HAP-1 (cell line): ENCODE results near the gene SEPTIN12.

ENCODE experiments used
- DNase-seq, 2 experiments: peaks; one replicate each; pipeline ENCODE4 v3.0.0-alpha.2; 2016 to 2020; ENCODE audit warnings: low spot score in 2 of 2
- H3K27me3 ChIP-seq: fragments of 250-450 bp; sonication (Bioruptor Pico); 2 replicates; pipeline ENCODE4 v1.5.1; 2020; ENCODE audit warnings: low read depth, mild to moderate bottlenecking, moderate library complexity
- H3K36me3 ChIP-seq: fragments of 250-450 bp; sonication (Bioruptor Pico); replicated peaks from 2 replicates; pipeline ENCODE4 v1.5.1; 2020; ENCODE audit warnings: mild to moderate bottlenecking
- H3K4me1 ChIP-seq: fragments of 250-450 bp; sonication (Bioruptor Pico); 2 replicates; pipeline ENCODE4 v1.5.1; 2020; ENCODE audit warnings: mild to moderate bottlenecking
- H3K4me3 ChIP-seq: fragments of 250-450 bp; sonication (Bioruptor Pico); 2 replicates; pipeline ENCODE4 v1.5.1; 2020; ENCODE audit warnings: mild to moderate bottlenecking, moderate library complexity
- H3K9me3 ChIP-seq: fragments of 250-450 bp; sonication (Bioruptor Pico); 2 replicates; pipeline ENCODE4 v1.5.1; 2020; ENCODE audit warnings: mild to moderate bottlenecking, moderate library complexity
- in situ Hi-C: fragments of 300-500 bp; cut with MboI; formaldehyde crosslinking; loops from 3 replicates; pipeline ENCODE4 v1.14.3; 2020; ENCODE audit warnings: low sequenced_read_pairs, inconsistent platforms, mixed read lengths

Gene SEPTIN12

GRCh38 chr16:4787627-4788482 lies at the start of gene SEPTIN12:
SEPTIN12 (minus strand) TSS chr16:4788345; CDS start chr16:4787645, 700 bp downstream.
- Histone ChIP-seq H3K27me3 (no peaks in the 10 kb centered on the region), H3K9me3 (no peaks in the 10 kb centered on the region), H3K36me3 (no peaks in the 10 kb centered on the region), H3K4me3 (no peak within 1 kb of the TSS), H3K4me1 (no peaks in the 10 kb centered on the region)
- in situ Hi-C loops: no loop called here
- no peak for DNase-seq

GRCh38 chr16:4836727-4837126 lies 48.6 kb upstream of the SEPTIN12 start:
- Histone ChIP-seq H3K4me1 (no peaks in the 10 kb centered on the region), H3K36me3 (peaks cover 74% of the 10 kb centered on the region), H3K27me3 (no peaks in the 10 kb centered on the region), H3K9me3 (no peaks in the 10 kb centered on the region), H3K4me3 (no peak overlapping the region)
- in situ Hi-C loops: no loop called here
- no peak for DNase-seq

GRCh38 chr16:4833584-4833983 lies 45.4 kb upstream of the SEPTIN12 start:
- H3K27me3 ChIP-seq: no peaks in the 10 kb centered on the region
- no peak for DNase-seq
- H3K9me3 ChIP-seq: no peaks in the 10 kb centered on the region
- in situ Hi-C loops: no loop called here
- H3K4me1 ChIP-seq: no peaks in the 10 kb centered on the region
- peaks cover 78% of the 10 kb centered on the region for H3K36me3 ChIP-seq
- no peak overlapping the region for H3K4me3 ChIP-seq

GRCh38 chr16:4832698-4833343 lies 44.7 kb upstream of the SEPTIN12 start:
- in situ Hi-C loops: no loop called here
- Histone ChIP-seq H3K9me3 (no peaks in the 10 kb centered on the region), H3K4me3 (no peak overlapping the region), H3K27me3 (no peaks in the 10 kb centered on the region), H3K36me3 (peaks cover 79% of the 10 kb centered on the region), H3K4me1 (no peaks in the 10 kb centered on the region)
- DNase-seq: no peak

- in situ Hi-C loops: no loop called here
- no peaks in the 10 kb centered on the region for H3K4me1 ChIP-seq
- peaks cover 88% of the 10 kb centered on the region for H3K36me3 ChIP-seq
These were observed 43.5 kb upstream of the SEPTIN12 start for GRCh38 chr16:4831616-4832015.

GRCh38 chr16:4830408-4830807 lies 42.3 kb upstream of the SEPTIN12 start:
- DNase-seq: no peak
- in situ Hi-C loops: no loop called here
- Histone ChIP-seq H3K9me3 (no peaks in the 10 kb centered on the region), H3K27me3 (no peaks in the 10 kb centered on the region), H3K4me1 (no peaks in the 10 kb centered on the region), H3K4me3 (no peak overlapping the region), H3K36me3 (peaks cover 89% of the 10 kb centered on the region)

More at GRCh38 chr16:4831616-4832015, 43.5 kb upstream of the SEPTIN12 start:
- no peaks in the 10 kb centered on the region for H3K9me3 ChIP-seq
- no peak overlapping the region for H3K4me3 ChIP-seq
- H3K27me3 ChIP-seq: no peaks in the 10 kb centered on the region
- no peak for DNase-seq

GRCh38 chr16:4828567-4829321 lies 40.6 kb upstream of the SEPTIN12 start:
- no peaks in the 10 kb centered on the region for H3K4me1 ChIP-seq
- H3K27me3 ChIP-seq: no peaks in the 10 kb centered on the region
- H3K4me3 ChIP-seq: no peak overlapping the region
- in situ Hi-C loops: no loop called here
- H3K36me3 ChIP-seq: peaks cover 90% of the 10 kb centered on the region
- no peaks in the 10 kb centered on the region for H3K9me3 ChIP-seq
- no peak for DNase-seq

GRCh38 chr16:4826980-4827379 lies 38.8 kb upstream of the SEPTIN12 start:
- in situ Hi-C loops: no loop called here
- peaks cover 89% of the 10 kb centered on the region for H3K36me3 ChIP-seq
- no peaks in the 10 kb centered on the region for H3K9me3 ChIP-seq
- no peaks in the 10 kb centered on the region for H3K27me3 ChIP-seq
- no peak for DNase-seq
- no peak overlapping the region for H3K4me3 ChIP-seq
- H3K4me1 ChIP-seq: no peaks in the 10 kb centered on the region

GRCh38 chr16:4826526-4826925 lies 38.4 kb upstream of the SEPTIN12 start:
- H3K9me3 ChIP-seq: no peaks in the 10 kb centered on the region
- in situ Hi-C loops: no loop called here

GRCh38 chr16:4825196-4825595 lies 37.1 kb upstream of the SEPTIN12 start:
- Histone ChIP-seq H3K9me3 (no peaks in the 10 kb centered on the region), H3K4me3 (no peak overlapping the region), H3K27me3 (no peaks in the 10 kb centered on the region), H3K36me3 (peaks cover 89% of the 10 kb centered on the region), H3K4me1 (no peaks in the 10 kb centered on the region)
- DNase-seq: no peak
- in situ Hi-C loops: no loop called here

More at GRCh38 chr16:4826526-4826925, 38.4 kb upstream of the SEPTIN12 start:
- no peak for DNase-seq
- Histone ChIP-seq H3K36me3 (peaks cover 89% of the 10 kb centered on the region), H3K27me3 (no peaks in the 10 kb centered on the region), H3K4me3 (no peak overlapping the region), H3K4me1 (no peaks in the 10 kb centered on the region)

- H3K27me3 ChIP-seq: no peaks in the 10 kb centered on the region
- no peaks in the 10 kb centered on the region for H3K4me1 ChIP-seq
- no peak for DNase-seq
- no peak overlapping the region for H3K4me3 ChIP-seq
- peaks cover 87% of the 10 kb centered on the region for H3K36me3 ChIP-seq
- H3K9me3 ChIP-seq: no peaks in the 10 kb centered on the region
- in situ Hi-C loops: no loop called here
These were observed 32.5 kb upstream of the SEPTIN12 start for GRCh38 chr16:4820652-4821051.

GRCh38 chr16:4814542-4815173 lies 26.5 kb upstream of the SEPTIN12 start:
- peaks cover 78% of the 10 kb centered on the region for H3K36me3 ChIP-seq

GRCh38 chr16:4814046-4814445 lies 25.9 kb upstream of the SEPTIN12 start:
- Histone ChIP-seq H3K36me3 (peaks cover 73% of the 10 kb centered on the region), H3K4me3 (no peak overlapping the region), H3K9me3 (no peaks in the 10 kb centered on the region), H3K27me3 (no peaks in the 10 kb centered on the region), H3K4me1 (no peaks in the 10 kb centered on the region)
- no peak for DNase-seq
- in situ Hi-C loops: no loop called here

More at GRCh38 chr16:4814542-4815173, 26.5 kb upstream of the SEPTIN12 start:
- Histone ChIP-seq H3K4me3 (no peak overlapping the region), H3K4me1 (no peaks in the 10 kb centered on the region), H3K9me3 (no peaks in the 10 kb centered on the region), H3K27me3 (no peaks in the 10 kb centered on the region)
- DNase-seq: no peak
- in situ Hi-C loops: no loop called here
